H1 (cell line): Measurements from ENCODE around the gene ANKFY1. TPM values are rescaled to one million over a fixed set of nuclear protein-coding genes. Genes with fewer than 3 reads are reported as not detected.

Source experiments
- polyA plus RNA-seq, 7 experiments: library from polyadenylated mRNA; depleted of rRNA in 3 of 7; stranded (reverse) in 5 of 7; unstranded in 2 of 7; fragments of >200 nt in 5 of 7; fragments of 200-250 nt in 2 of 7; gene quantifications; 1 replicate in 5 of 7; 2 replicates in 1 of 7; 4 replicates in 1 of 7; pipeline versions ENCODE4 v1.2.1 to v1.2.3, GENCODE V29; 2011 to 2013; ENCODE audit warnings: missing spikeins in 2 of 7, mixed read lengths in 2 of 7
- total RNA-seq: library from RNA; stranded (reverse); fragmentation: NEBNext Ultra II Directional; extraction: Animal tissue kit (Norgen Biotek cat#: 25700); gene quantifications from 2 replicates; pipeline ENCODE4 v1.2.1, GENCODE V29; 2021
- TF ChIP-seq, protein P1 (sequence below): fragments of 300-600 bp; sonication (generic); IDR thresholded peaks from 2 replicates; pipeline ENCODE4 v1.7.1; 2012; ENCODE audit warnings: low read length, moderate library complexity, mild to moderate bottlenecking, inconsistent platforms; ENCODE audit not compliant: insufficient replicate concordance

Gene ANKFY1
- total and polyA plus RNA-seq, 2 of the 8 experiments (the other 6 are each of a cell fraction or from before 2014, with no cell fraction given): 28.3 to 45.3 TPM

DNA sequence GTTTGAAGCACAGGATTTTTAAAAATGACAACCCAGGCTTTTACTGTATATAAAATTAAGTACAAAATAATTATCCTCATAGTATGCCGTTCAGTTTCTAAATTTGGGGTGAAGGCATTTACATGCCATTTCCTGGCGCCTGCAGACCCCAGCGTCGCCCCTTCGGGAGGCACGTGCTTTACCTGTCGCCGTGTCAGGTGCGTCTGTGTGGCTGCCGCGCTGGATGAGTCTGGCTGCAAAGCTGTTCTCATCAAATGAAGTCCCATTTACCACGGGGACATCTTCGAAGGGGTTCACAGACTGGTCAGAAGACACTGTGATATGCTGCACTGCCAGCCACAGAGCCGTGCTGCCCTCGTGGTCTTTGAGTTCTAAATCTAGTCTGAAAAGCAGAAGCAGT is 69.0 kb downstream of the ANKFY1 start (continued):
- TF ChIP-seq, protein P1, sequence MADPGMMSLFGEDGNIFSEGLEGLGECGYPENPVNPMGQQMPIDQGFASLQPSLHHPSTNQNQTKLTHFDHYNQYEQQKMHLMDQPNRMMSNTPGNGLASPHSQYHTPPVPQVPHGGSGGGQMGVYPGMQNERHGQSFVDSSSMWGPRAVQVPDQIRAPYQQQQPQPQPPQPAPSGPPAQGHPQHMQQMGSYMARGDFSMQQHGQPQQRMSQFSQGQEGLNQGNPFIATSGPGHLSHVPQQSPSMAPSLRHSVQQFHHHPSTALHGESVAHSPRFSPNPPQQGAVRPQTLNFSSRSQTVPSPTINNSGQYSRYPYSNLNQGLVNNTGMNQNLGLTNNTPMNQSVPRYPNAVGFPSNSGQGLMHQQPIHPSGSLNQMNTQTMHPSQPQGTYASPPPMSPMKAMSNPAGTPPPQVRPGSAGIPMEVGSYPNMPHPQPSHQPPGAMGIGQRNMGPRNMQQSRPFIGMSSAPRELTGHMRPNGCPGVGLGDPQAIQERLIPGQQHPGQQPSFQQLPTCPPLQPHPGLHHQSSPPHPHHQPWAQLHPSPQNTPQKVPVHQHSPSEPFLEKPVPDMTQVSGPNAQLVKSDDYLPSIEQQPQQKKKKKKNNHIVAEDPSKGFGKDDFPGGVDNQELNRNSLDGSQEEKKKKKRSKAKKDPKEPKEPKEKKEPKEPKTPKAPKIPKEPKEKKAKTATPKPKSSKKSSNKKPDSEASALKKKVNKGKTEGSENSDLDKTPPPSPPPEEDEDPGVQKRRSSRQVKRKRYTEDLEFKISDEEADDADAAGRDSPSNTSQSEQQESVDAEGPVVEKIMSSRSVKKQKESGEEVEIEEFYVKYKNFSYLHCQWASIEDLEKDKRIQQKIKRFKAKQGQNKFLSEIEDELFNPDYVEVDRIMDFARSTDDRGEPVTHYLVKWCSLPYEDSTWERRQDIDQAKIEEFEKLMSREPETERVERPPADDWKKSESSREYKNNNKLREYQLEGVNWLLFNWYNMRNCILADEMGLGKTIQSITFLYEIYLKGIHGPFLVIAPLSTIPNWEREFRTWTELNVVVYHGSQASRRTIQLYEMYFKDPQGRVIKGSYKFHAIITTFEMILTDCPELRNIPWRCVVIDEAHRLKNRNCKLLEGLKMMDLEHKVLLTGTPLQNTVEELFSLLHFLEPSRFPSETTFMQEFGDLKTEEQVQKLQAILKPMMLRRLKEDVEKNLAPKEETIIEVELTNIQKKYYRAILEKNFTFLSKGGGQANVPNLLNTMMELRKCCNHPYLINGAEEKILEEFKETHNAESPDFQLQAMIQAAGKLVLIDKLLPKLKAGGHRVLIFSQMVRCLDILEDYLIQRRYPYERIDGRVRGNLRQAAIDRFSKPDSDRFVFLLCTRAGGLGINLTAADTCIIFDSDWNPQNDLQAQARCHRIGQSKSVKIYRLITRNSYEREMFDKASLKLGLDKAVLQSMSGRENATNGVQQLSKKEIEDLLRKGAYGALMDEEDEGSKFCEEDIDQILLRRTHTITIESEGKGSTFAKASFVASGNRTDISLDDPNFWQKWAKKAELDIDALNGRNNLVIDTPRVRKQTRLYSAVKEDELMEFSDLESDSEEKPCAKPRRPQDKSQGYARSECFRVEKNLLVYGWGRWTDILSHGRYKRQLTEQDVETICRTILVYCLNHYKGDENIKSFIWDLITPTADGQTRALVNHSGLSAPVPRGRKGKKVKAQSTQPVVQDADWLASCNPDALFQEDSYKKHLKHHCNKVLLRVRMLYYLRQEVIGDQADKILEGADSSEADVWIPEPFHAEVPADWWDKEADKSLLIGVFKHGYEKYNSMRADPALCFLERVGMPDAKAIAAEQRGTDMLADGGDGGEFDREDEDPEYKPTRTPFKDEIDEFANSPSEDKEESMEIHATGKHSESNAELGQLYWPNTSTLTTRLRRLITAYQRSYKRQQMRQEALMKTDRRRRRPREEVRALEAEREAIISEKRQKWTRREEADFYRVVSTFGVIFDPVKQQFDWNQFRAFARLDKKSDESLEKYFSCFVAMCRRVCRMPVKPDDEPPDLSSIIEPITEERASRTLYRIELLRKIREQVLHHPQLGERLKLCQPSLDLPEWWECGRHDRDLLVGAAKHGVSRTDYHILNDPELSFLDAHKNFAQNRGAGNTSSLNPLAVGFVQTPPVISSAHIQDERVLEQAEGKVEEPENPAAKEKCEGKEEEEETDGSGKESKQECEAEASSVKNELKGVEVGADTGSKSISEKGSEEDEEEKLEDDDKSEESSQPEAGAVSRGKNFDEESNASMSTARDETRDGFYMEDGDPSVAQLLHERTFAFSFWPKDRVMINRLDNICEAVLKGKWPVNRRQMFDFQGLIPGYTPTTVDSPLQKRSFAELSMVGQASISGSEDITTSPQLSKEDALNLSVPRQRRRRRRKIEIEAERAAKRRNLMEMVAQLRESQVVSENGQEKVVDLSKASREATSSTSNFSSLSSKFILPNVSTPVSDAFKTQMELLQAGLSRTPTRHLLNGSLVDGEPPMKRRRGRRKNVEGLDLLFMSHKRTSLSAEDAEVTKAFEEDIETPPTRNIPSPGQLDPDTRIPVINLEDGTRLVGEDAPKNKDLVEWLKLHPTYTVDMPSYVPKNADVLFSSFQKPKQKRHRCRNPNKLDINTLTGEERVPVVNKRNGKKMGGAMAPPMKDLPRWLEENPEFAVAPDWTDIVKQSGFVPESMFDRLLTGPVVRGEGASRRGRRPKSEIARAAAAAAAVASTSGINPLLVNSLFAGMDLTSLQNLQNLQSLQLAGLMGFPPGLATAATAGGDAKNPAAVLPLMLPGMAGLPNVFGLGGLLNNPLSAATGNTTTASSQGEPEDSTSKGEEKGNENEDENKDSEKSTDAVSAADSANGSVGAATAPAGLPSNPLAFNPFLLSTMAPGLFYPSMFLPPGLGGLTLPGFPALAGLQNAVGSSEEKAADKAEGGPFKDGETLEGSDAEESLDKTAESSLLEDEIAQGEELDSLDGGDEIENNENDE: no peak
- TF ChIP-seq, all 59 proteins: peak for 0
